A549 treated with GW870086 at 1 μM for 4 hours (cell line): ENCODE data around the gene RRP9. TPM values are rescaled to one million over a fixed set of nuclear protein-coding genes. Genes with fewer than 3 reads are reported as not detected.

ENCODE experiments used
- total RNA-seq: library from RNA; stranded (reverse); fragments of 200-300 nt; extraction: Qiagen RNA extraction; gene quantifications from 5 replicates; pipeline ENCODE4 v1.2.3, GENCODE V29; 2022; ENCODE audit warnings: low read depth

Gene RRP9, protein sequence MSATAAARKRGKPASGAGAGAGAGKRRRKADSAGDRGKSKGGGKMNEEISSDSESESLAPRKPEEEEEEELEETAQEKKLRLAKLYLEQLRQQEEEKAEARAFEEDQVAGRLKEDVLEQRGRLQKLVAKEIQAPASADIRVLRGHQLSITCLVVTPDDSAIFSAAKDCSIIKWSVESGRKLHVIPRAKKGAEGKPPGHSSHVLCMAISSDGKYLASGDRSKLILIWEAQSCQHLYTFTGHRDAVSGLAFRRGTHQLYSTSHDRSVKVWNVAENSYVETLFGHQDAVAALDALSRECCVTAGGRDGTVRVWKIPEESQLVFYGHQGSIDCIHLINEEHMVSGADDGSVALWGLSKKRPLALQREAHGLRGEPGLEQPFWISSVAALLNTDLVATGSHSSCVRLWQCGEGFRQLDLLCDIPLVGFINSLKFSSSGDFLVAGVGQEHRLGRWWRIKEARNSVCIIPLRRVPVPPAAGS
- 39.3 to 48.3 TPM (median 43.6 TPM) in 5 replicates for total RNA-seq

DNA sequence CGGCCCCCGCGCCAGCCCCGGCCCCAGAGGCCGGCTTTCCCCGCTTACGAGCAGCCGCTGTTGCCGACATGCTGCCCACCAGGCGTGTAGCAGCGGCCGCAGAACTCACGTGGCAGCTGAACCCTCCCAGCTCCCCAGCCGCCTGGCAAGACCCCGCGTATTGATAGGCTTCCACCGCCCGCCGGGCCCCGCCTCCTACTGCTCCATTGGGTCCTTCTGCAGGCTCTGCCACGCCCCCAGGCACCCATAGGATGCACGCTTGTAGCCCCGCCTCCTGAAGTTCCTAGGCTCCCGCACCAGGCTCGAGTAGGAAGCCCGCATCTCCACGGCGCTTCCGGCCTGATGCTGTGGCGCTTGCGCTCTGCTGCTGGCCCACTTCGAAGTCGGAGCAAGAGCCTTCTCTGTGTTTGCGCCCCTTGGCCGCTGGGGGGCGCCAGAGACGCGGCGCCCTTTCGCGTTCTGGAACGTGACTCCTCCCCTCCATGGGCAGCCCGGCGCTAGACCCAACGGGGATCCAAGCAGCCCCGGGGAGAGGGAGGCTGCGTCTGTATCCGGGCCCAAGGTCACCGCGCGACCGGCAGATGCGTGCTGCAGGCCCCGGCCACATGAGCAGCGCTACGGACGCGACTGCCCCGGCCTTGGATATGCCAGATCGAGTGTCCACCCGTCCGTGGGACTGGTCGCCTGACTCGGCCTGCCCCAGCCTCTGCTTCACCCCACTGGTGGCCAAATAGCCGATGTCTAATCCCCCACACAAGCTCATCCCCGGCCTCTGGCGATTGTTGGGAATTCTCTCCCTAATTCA is at the start of gene RRP9, which contains the start of gene PARP3:
Gene RRP9 (minus strand): TSS at position 107 of the 805 bp plus-strand sequence. CDS start 37 bp downstream, at position 70.
Gene PARP3 (plus strand): TSS at position 566 of the 805 bp plus-strand sequence. CDS start 993 bp downstream, outside the sequence.

GRCh38 chr3:51982838-51983577 is 41.3 kb upstream of the RRP9 start, which contains the start of gene ACY1:
TSS of gene ACY1 (plus strand) at chr3:51983535. CDS start at chr3:51984065, 530 bp downstream.

GRCh38 chr3:51974963-51975851 is 33.5 kb upstream of the RRP9 start, which contains the start of gene ABHD14A:
TSS of gene ABHD14A (plus strand) at chr3:51975064. CDS start at chr3:51975136, 72 bp downstream.

DNA sequence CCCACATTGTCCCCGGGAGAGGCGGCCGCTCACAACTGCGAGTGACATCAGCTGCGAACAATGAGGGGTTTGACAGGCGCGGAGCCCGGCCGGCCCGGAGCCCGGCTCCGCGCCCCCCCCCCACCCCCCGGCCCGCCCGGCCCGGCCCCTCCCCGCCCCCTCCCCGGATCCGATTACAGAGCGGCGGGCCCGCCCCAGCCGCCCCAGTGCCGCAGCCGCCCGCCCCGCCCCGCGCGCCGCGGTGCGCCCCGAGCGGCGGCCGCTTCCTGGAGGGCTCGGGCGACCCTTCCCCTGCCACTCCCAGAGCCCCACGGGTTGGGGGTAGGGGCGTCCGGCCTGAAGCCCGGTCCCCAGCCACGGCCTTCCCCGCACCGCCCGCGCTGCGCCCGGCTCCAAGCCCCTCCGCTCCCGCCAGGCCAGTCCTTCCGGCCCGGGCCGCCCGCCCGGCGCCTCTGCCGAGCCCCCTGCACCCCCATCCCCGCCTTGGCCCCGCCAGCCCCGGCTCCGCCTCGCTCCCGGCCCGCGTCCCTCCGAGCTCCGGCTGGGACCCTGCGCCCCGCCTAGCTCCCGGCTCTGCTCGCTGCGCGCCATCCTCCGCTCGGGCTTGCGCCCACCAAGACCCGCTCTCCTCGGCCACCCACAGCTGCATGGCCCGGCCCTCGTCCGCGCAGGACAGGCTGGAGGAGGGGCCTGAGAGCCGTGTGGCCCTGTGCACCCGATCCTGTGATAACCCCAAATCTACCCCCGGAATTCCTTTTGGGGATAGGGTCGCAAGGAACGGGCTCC is 25.9 kb upstream of the RRP9 start, which contains the start of gene PCBP4:
Gene PCBP4 (minus strand): TSS at position 71 of the 786 bp plus-strand sequence. CDS start 6,214 bp downstream, outside the sequence.

GRCh38 chr3:51955175-51955892 is 13.6 kb upstream of the RRP9 start, which contains the start of gene GPR62:
TSS of gene GPR62 (plus strand) at chr3:51955381. CDS start at chr3:51955653, 272 bp downstream.

Other genes with a start within 250 kb of the RRP9 start
- gene GRM2, start 234.8 kb downstream of the RRP9 start, total RNA-seq: 0.06 to 0.09 TPM (median 0.06 TPM) in 3 of 5 replicates, not detected in the others
- not detected in 5 replicates for gene IQCF6, start 162.7 kb downstream of the RRP9 start, total RNA-seq
- gene IQCF2, start 80.3 kb downstream of the RRP9 start, total RNA-seq: not detected in 5 replicates
- gene IQCF5, start 66.3 kb downstream of the RRP9 start, total RNA-seq: not detected in 5 replicates
- not detected in 5 replicates for gene IQCF1, start 38.6 kb downstream of the RRP9 start, total RNA-seq
- 7.3 to 11.8 TPM (median 9.1 TPM) in 5 replicates for gene PARP3, start 459 bp upstream of the RRP9 start, total RNA-seq
- not detected in 5 replicates for gene GPR62, start 13.5 kb upstream of the RRP9 start, total RNA-seq
- 10.2 to 14.0 TPM (median 12.7 TPM) in 5 replicates for gene PCBP4, start 25.6 kb upstream of the RRP9 start, total RNA-seq
- 25.1 to 33.8 TPM (median 31.8 TPM) in 5 replicates for gene ABHD14B, start 32.1 kb upstream of the RRP9 start, total RNA-seq
- 13.7 to 18.0 TPM (median 15.5 TPM) in 5 replicates for gene ABHD14A, start 33.2 kb upstream of the RRP9 start, total RNA-seq
- 22.5 to 29.0 TPM (median 23.4 TPM) in 5 replicates for gene ACY1, start 41.6 kb upstream of the RRP9 start, total RNA-seq
- 1,309 to 1,553 TPM (median 1,319 TPM) in 5 replicates for gene RPL29, start 54.0 kb upstream of the RRP9 start, total RNA-seq
- gene DUSP7, start 114.7 kb upstream of the RRP9 start, total RNA-seq: 21.2 to 25.0 TPM (median 23.4 TPM) in 5 replicates
- gene POC1A, start 212.5 kb upstream of the RRP9 start, total RNA-seq: 15.4 to 19.3 TPM (median 17.3 TPM) in 5 replicates